ENCODE measurements around the gene TAGLN3. TPM values are rescaled to one million over a fixed set of nuclear protein-coding genes. Genes with fewer than 3 reads are reported as not detected.

The TAGLN3 gene
- 1 to 10 TPM in 1 of 3 donors, under 1 TPM in 1, not detected in 1; 0.06 to 1.7 TPM for polyA plus RNA-seq

DNA sequence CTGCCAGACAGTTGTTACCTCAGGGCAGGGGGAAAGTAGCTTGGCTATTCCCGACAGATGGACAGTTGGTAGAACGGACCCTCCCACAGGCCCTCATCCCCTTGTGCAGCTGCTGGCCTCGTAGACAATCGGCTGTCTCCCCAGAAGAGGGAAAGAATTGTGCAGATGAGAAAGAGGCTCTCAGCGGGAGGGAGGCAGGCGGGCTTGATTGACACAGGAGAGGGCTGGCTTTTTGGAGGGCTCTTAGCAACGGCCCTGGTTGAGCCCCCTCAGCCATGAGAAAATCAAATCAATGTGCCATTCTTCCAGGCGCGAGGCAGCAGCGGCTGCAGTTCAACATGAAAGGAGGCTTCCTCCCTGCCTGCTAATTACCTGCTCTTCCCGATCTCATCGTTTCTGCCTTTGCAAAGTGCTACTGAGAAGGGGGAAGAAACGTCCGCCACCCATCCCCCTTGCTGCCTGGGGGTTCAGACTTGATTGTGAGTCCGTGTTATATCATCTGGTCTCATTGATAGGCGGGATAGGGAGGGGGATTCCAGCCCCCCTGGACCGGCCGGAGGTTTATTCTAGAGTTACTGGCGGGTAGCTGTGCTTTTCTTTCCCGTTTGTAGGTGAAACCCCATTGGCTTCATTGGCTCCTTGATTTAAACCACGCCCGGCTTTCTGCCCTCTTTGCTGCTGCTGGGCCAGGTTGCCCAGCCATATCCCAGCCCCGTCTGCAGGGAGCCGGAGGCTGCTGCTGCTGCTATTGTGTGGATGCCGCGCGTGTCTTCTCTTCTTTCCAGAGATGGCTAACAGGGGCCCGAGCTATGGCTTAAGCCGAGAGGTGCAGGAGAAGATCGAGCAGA is at the start of gene TAGLN3:
Gene TAGLN3, plus strand, starts transcription at position 287 of the 848 bp plus-strand sequence. Its CDS starts 501 bp downstream, at position 788.
- WGBS, 3 donors: 5 to 9% (median 7%) methylated on average over 30 of the region's 30 CpGs
- H3K27ac ChIP-seq (ENCODE audit: low read depth, low read length): no peak within 1 kb of the TSS

DNA sequence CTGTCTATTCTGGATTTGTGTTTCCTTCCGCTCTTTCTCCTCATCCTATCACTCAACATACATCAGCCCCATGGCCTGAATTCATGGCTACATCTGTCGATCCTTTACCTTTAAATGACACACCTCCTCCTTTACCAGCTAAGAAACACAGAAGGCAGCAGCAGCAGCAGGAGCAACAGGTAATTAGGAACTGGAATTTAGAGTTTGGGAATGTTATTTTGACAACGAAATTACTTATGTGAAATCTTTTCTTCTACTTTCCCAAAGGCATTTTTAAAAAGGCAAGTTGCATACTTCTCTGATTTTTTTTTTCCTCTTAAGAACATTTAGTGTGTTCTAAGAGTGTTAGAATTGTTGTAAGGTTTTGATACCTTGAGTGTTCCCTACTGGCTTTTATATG is 49.0 kb upstream of the TAGLN3 start:
- H3K27ac ChIP-seq (ENCODE audit: low read depth, low read length): no peak overlapping the region
- 84 to 90% (median 89%) methylated on average over 3 of the region's 3 CpGs for WGBS, 3 donors

- 92 to 96% (median 94%) methylated on average over 2 of the region's 2 CpGs for WGBS, 3 donors
- H3K27ac ChIP-seq (ENCODE audit: low read depth, low read length): no peak overlapping the region
Measured at GRCh38 chr3:111951032-111951431, 47.7 kb upstream of the TAGLN3 start.

- 88 to 94% (median 93%) methylated on average over 5 of the region's 5 CpGs for WGBS, 3 donors
- no peak overlapping the region for H3K27ac ChIP-seq (ENCODE audit: low read depth, low read length)
Measured at GRCh38 chr3:111952086-111952485, 46.6 kb upstream of the TAGLN3 start.

GRCh38 chr3:111952866-111953450 is 45.8 kb upstream of the TAGLN3 start:
- 85 to 94% (median 89%) methylated on average over 6 of the region's 6 CpGs for WGBS, 3 donors
- H3K27ac ChIP-seq (ENCODE audit: low read depth, low read length): no peak overlapping the region

DNA sequence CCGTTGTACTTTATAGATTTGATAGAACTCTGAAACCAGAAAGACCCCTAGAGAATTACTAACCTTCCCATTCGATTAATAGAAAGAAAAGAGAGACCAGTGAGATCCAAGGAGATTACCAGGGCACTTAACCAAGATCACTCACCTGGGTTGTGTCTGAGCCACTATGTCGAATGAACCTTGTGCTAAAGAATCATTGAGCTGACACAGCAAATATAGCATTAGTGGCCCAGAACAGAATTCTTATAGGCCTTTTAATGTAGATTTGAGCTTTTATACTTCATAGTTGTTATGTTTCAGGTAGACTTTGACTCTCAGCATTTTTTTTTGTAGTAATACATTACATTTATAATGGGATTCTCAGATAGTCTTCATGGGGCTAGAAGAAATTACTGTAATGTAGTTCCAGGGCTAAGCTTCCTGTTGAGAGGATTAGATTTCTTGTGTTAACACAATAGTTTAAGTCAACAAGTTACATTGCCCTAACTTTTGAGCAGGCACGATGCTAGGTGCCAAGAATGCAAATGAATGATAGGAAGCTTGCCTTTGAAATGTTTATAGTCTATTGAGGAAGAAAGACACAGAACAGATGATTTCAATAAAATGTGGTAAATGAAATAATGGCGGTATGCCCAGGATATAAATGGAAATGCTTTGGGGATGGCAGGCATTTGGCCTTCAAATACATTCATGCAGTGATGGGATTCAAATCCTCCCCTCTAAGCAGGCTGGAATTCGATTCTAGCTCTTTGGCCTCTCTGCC is 44.3 kb upstream of the TAGLN3 start:
- 62 to 72% (median 66%) methylated on average over 6 of the region's 6 CpGs for WGBS, 3 donors
- H3K27ac ChIP-seq (ENCODE audit: low read depth, low read length): no peak overlapping the region

DNA sequence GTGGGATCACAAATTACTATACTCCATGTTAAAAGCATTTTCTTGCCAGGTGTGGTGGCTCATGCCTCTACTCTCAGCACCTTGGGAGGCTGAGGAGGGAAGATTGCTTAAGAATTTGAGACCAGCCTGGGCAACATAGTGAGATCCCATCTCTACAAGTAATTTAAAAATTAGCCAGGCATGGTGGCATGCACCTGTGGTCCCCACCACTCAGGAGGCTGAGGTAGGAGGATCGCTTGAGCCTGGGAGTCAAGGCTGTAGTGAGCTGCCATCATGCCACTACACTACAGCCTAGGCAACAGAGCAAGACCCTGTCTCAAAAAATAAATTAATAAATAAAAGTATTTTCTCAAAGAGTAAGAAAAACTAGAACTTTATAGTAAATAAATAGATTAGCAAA is 42.8 kb upstream of the TAGLN3 start:
- H3K27ac ChIP-seq (ENCODE audit: low read depth, low read length): no peak overlapping the region
- WGBS, 3 donors: 95 to 98% (median 96%) methylated on average over 1 of the region's 1 CpG

GRCh38 chr3:111956449-111956848 is 42.3 kb upstream of the TAGLN3 start:
- H3K27ac ChIP-seq (ENCODE audit: low read depth, low read length): no peak overlapping the region
- WGBS, 3 donors: 77 to 89% (median 79%) methylated on average over 3 of the region's 3 CpGs

- WGBS, 3 donors: 61 to 78% (median 72%) methylated on average over 4 of the region's 4 CpGs
- H3K27ac ChIP-seq (ENCODE audit: low read depth, low read length): no peak overlapping the region
Measured at GRCh38 chr3:111956995-111957734, 41.6 kb upstream of the TAGLN3 start.

DNA sequence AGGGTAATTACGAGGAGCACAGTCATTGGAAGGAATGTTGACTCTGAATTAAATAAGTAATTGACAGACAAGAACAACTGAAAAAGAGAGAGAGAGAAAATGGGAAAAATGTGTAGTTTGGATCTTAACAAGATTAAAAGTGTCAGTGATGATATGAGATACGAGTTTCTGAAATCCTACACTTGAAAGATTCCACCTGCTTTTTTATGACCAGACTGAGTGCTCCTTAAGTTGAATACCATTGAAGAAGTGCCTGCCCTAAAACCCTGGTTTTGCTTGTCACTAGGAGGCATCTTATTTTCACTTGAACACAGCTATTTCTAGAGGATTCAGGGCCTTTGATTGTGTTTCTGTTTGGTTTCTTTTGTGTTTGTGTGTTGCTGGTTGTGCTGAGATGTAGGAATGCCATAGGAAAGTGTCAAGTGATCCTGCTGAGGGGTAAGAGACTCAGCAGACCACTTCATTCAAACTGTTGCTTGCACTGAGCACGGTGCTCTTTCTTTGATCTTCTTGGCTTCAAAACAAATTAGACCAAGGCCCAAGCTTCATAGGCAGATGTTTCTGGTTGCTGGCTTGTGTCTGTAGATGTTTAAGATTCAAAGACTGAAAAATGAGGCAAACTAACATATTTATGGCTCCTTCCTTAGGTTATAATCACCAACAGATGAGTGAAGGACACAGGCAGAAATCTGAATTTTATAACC is 37.1 kb upstream of the TAGLN3 start:
- WGBS, 3 donors: 55 to 82% (median 67%) methylated on average over 3 of the region's 3 CpGs
- H3K27ac ChIP-seq (ENCODE audit: low read depth, low read length): no peak overlapping the region

DNA sequence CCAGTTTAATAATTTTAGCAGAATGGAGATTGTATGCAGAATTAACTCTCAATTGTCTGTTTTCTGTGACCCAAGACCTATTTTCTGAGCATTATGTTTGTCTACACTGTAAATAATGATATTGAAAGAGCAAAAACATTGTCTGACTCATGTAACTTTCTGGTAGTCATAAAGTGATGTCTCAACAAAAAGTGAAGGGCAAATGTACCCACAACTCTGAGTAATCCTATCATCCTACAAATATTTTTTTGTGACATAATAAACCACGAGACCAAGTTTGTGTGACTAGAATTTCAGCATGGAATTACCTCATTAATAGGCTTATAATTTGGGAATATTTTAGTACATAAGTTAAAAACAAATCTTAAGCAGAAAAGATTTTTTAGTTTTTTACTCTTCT is 35.3 kb upstream of the TAGLN3 start:
- 83 to 92% (median 84%) methylated on average over 1 of the region's 1 CpG for WGBS, 3 donors
- H3K27ac ChIP-seq (ENCODE audit: low read depth, low read length): no peak overlapping the region

DNA sequence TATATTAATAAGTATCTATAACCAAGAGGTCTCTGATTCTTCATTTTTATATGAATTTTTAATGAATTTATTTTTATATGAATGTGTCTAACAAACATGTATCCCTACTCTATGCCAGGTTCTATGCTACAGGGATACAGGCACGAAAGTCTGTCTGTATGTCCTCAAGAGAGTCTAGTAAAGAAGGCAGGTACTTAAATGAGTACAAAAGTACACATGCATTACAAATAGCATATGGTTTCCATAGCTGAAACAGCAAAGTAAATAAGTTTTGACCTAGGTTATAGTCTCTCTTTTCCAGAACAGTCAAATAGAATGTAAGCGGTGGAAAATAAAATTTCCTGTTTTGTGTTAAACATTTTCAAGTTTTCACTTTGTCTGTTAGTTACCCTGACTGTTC is 33.2 kb upstream of the TAGLN3 start:
- WGBS, 3 donors: 87 to 93% (median 90%) methylated on average over 2 of the region's 2 CpGs
- H3K27ac ChIP-seq (ENCODE audit: low read depth, low read length): no peak overlapping the region

- no peak overlapping the region for H3K27ac ChIP-seq (ENCODE audit: low read depth, low read length)
- WGBS, 3 donors: 14 to 27% (median 16%) methylated on average over 3 of the region's 3 CpGs
Measured at GRCh38 chr3:111967068-111967467, 31.7 kb upstream of the TAGLN3 start.

GRCh38 chr3:111967651-111968274 is 31.0 kb upstream of the TAGLN3 start:
- H3K27ac ChIP-seq (ENCODE audit: low read depth, low read length): no peak overlapping the region
- 6 to 10% (median 7%) methylated on average over 8 of the region's 8 CpGs for WGBS, 3 donors

DNA sequence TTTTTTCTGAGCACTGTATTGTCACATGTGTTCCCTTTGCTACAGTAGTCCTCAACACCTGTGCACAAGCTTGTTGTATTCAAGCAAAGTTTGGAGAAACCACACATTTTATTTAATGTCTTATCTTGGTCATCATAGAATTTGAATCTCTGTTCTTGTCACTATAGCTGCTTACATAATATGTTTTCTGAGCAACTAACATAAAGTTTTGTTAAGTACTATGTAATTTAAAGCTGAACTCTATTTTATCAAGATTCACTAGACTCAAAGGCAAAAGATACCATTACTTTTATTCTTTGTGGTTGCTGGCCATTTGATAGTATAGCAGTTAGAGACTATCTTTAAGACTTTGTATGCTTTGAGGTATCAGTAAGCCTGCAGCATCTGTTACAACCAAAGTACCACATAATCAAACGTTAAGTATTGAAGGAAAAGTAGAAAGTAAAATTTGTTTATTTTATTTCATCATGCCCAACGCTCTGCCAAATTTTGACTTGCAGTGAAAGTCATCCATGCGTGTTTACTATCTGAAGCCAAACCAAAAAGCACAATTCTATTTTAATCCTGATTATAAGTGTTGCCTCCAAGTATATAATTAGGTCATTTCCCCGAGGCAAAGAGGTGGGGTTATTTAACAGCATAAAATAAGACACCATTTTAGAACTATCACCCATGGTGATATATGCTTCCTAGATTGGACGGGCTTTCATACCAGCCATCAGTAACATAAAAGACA is 30.2 kb upstream of the TAGLN3 start:
- no peak overlapping the region for H3K27ac ChIP-seq (ENCODE audit: low read depth, low read length)
- WGBS, 3 donors: 44 to 55% (median 49%) methylated on average over 5 of the region's 5 CpGs

DNA sequence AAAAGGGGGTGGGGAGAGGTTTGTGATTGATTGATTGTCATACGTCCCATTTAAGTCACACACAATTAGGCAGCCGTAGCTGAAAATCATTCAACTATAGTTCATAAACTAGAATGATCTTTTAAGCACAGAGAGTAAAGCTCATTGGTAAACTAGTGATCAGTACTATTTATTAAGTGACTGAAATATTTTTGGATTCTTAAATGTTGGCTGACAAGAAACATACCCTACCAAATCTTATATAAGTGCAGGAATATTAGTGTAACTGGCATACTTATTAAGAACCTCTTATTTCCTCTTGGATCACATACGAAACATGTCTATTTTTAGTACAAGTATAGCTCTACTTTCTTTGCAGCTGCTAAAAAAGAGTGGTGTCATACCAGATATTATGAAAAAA is 28.3 kb upstream of the TAGLN3 start:
- 82 to 85% (median 84%) methylated on average over 3 of the region's 3 CpGs for WGBS, 3 donors

More for the DNA sequence above, 28.3 kb upstream of the TAGLN3 start:
- H3K27ac ChIP-seq (ENCODE audit: low read depth, low read length): no peak overlapping the region
